HEK293 (cell line): ENCODE data around the gene ABHD11.

Source experiments
- CTCF ChIA-PET: fragments of 350-600 bp; formaldehyde crosslinking; extraction: SDS; loops from one replicate; lab custom pipeline; 2021; ENCODE audit warnings: antibody characterized with exemption; lab: Yijun Ruan, JAX
- POLR2A ChIA-PET: fragments of 300-600 bp; formaldehyde crosslinking; extraction: SDS; loops from one replicate; lab custom pipeline; 2020; ENCODE audit warnings: antibody characterized with exemption, inconsistent platforms; lab: Yijun Ruan, JAX
- H3K27ac ChIP-seq: fragments of 200-500 bp; sonication (Bioruptor generic); 2 replicates; pipeline ENCODE4 v1.5.1; 2014; ENCODE audit warnings: low read depth, low read length, control low read depth, inconsistent platforms; ENCODE audit errors: extremely low read depth
- H3K36me3 ChIP-seq, 2 experiments: fragments of 200-500 bp in 1 of 2; sonication (Bioruptor generic) in 1 of 2; 1 replicate in 1 of 2; 2 replicates in 1 of 2; pipeline ENCODE4 v1.5.1; 2014 to 2017; ENCODE audit warnings: inconsistent platforms in 2 of 2, low read length in 2 of 2; ENCODE audit not compliant: control insufficient read depth in 2 of 2, insufficient read depth in 1 of 2
- H3K4me1 ChIP-seq: fragments of 200-500 bp; sonication (Bioruptor generic); 2 replicates; pipeline ENCODE4 v1.5.1; 2014; ENCODE audit warnings: mild to moderate bottlenecking, low read length, inconsistent platforms; ENCODE audit not compliant: control insufficient read depth, insufficient read depth
- H3K4me3 ChIP-seq: 2 replicates; pipeline ENCODE4 v1.5.1; 2011; ENCODE audit warnings: low read depth, mild to moderate bottlenecking, control low read depth, low read length, moderate library complexity
- H3K9me3 ChIP-seq: fragments of 200-500 bp; sonication (Bioruptor generic); 2 replicates; pipeline ENCODE4 v1.5.1; 2014; ENCODE audit warnings: low read depth, low read length, inconsistent platforms; ENCODE audit not compliant: control insufficient read depth, insufficient read depth
- EGR2 ChIP-seq: fragments of 450-650 bp; formaldehyde crosslinking; IDR thresholded peaks from 2 replicates; pipeline ENCODE4 v1.5.1; 2016; ENCODE audit warnings: low read depth, missing biosample characterization, missing genetic modification characterization
- HOXC10 ChIP-seq: sonication (generic); formaldehyde crosslinking; IDR thresholded peaks from 2 replicates; pipeline ENCODE4 v1.8.1; 2023; ENCODE audit warnings: mild to moderate bottlenecking, missing genetic modification reagents
- IKZF3 ChIP-seq: fragments of 450-650 bp; IDR thresholded peaks from 2 replicates; pipeline ENCODE4 v1.5.0; 2018; ENCODE audit warnings: missing biosample characterization, mild to moderate bottlenecking, missing genetic modification characterization, moderate library complexity
- KLF16 ChIP-seq: fragments of 450-650 bp; formaldehyde crosslinking; IDR thresholded peaks from 2 replicates; pipeline ENCODE4 v1.5.1; 2017; ENCODE audit warnings: missing biosample characterization, missing genetic modification characterization
- MEIS1 ChIP-seq: sonication (generic); formaldehyde crosslinking; IDR thresholded peaks from 2 replicates; pipeline ENCODE4 v1.8.1; 2022; ENCODE audit warnings: missing genetic modification reagents, mild to moderate bottlenecking, borderline replicate concordance
- PRDM1 ChIP-seq: fragments of 450-650 bp; formaldehyde crosslinking; IDR thresholded peaks from 2 replicates; pipeline ENCODE4; 2016; ENCODE audit warnings: missing biosample characterization, missing genetic modification characterization
- ZBTB6 ChIP-seq: fragments of 450-650 bp; formaldehyde crosslinking; IDR thresholded peaks from 2 replicates; pipeline ENCODE4 v1.5.1; 2017; ENCODE audit warnings: missing biosample characterization, missing genetic modification characterization
- ZIC2 ChIP-seq: fragments of 450-650 bp; formaldehyde crosslinking; IDR thresholded peaks from 2 replicates; pipeline ENCODE4 v1.5.1; 2016; ENCODE audit warnings: missing biosample characterization, missing genetic modification characterization
- ZNF121 ChIP-seq: fragments of 450-650 bp; formaldehyde crosslinking; IDR thresholded peaks from 2 replicates; pipeline ENCODE4 v1.5.1; 2016; ENCODE audit warnings: missing biosample characterization, missing genetic modification characterization
- ZNF148 ChIP-seq: fragments of 450-650 bp; formaldehyde crosslinking; IDR thresholded peaks from 2 replicates; pipeline ENCODE4 v1.5.0; 2017; ENCODE audit warnings: missing biosample characterization, missing genetic modification characterization, borderline replicate concordance
- ZNF155 ChIP-seq: fragments of 450-650 bp; formaldehyde crosslinking; IDR thresholded peaks from 2 replicates; pipeline ENCODE4 v1.5.1; 2016; ENCODE audit warnings: missing biosample characterization, missing genetic modification characterization
- ZNF184 ChIP-seq: fragments of 450-650 bp; IDR thresholded peaks from 2 replicates; pipeline ENCODE4 v1.5.1; 2018; ENCODE audit warnings: missing biosample characterization, mild to moderate bottlenecking, missing genetic modification characterization
- ZNF211 ChIP-seq: fragments of 450-650 bp; formaldehyde crosslinking; IDR thresholded peaks from 2 replicates; pipeline ENCODE4 v1.5.1; 2016; ENCODE audit warnings: low read depth, missing biosample characterization, missing genetic modification characterization
- ZNF221 ChIP-seq: fragments of 450-650 bp; formaldehyde crosslinking; IDR thresholded peaks from 2 replicates; pipeline ENCODE4 v1.5.1; 2017; ENCODE audit warnings: missing biosample characterization, missing genetic modification characterization, borderline replicate concordance
- ZNF248 ChIP-seq: fragments of 450-650 bp; formaldehyde crosslinking; IDR thresholded peaks from 2 replicates; pipeline ENCODE4 v1.5.1; 2017; ENCODE audit warnings: missing biosample characterization, missing genetic modification characterization
- ZNF433 ChIP-seq: fragments of 450-650 bp; formaldehyde crosslinking; IDR thresholded peaks from 2 replicates; pipeline ENCODE4 v1.5.1; 2016; ENCODE audit warnings: missing biosample characterization, missing genetic modification characterization, low read depth
- ZNF549 ChIP-seq: fragments of 450-650 bp; IDR thresholded peaks from 2 replicates; pipeline ENCODE4 v1.5.1; 2018; ENCODE audit warnings: missing biosample characterization, missing genetic modification characterization, mild to moderate bottlenecking, inconsistent platforms, moderate library complexity
- ZNF664 ChIP-seq: fragments of 450-650 bp; formaldehyde crosslinking; IDR thresholded peaks from 2 replicates; pipeline ENCODE4 v1.5.1; 2016; ENCODE audit warnings: missing biosample characterization, missing genetic modification characterization
- ZNF776 ChIP-seq: fragments of 450-650 bp; formaldehyde crosslinking; IDR thresholded peaks from 2 replicates; pipeline ENCODE4 v1.5.0; 2017; ENCODE audit warnings: missing biosample characterization, missing genetic modification characterization, borderline replicate concordance
- ZXDB ChIP-seq: fragments of 450-650 bp; formaldehyde crosslinking; IDR thresholded peaks from 2 replicates; pipeline ENCODE4 v1.5.1; 2016; ENCODE audit warnings: missing biosample characterization, missing genetic modification characterization

The ABHD11 gene

GRCh38 chr7:73732397-73732796, 6.2 kb downstream of the ABHD11 start:
- Histone ChIP-seq H3K4me1 (no peaks in the 10 kb centered on the region), H3K27ac (no peak overlapping the region), H3K9me3 (no peaks in the 10 kb centered on the region), H3K4me3 (no peak overlapping the region), H3K36me3 (peaks cover 0 to 17% of the 10 kb centered on the region in 2 experiments; a peak in 2 of 3 replicates)
- TF ChIP-seq ZNF664 (tag by site-specific recombination) (no peak), ZNF121 (tag by site-specific recombination) (peak; percentile 70)
- POLR2A ChIA-PET: interaction anchor here (0.5 to 0.7 kb wide), 3 partner anchors 22 to 578 kb away, joined by 3 to 6 read pairs (median 4); no protein-coding TSS in a partner anchor
- CTCF ChIA-PET: interaction anchor here (0.6 to 4.3 kb wide), 4 partner anchors 65 to 125 kb away, joined by 3 to 59 read pairs (median 10); partner anchors contain the start of gene VPS37D

- H3K4me3 ChIP-seq: no peak overlapping the region
- POLR2A ChIA-PET: interaction anchor here (0.6 to 0.8 kb wide), 2 partner anchors 55 to 298 kb away, joined by 3 read pairs; no protein-coding TSS in a partner anchor
- H3K27ac ChIP-seq: no peak overlapping the region
- CTCF ChIA-PET: interaction anchor here (0.6 to 1.3 kb wide), 3 partner anchors 10 to 124 kb away, joined by 3 to 11 read pairs (median 6); no protein-coding TSS in a partner anchor
- H3K36me3 ChIP-seq: peaks cover 0 to under 1% of the 10 kb centered on the region in 2 experiments; a peak in 1 of 3 replicates
- TF ChIP-seq ZNF433 (tag by site-specific recombination) (no peak), ZIC2 (tag by site-specific recombination) (no peak), ZNF248 (tag by site-specific recombination) (no peak), ZNF776 (tag by site-specific recombination) (no peak), ZNF549 (no peak), KLF16 (tag by site-specific recombination) (no peak), IKZF3 (tag by site-specific recombination) (no peak), ZNF148 (tag by site-specific recombination) (no peak), HOXC10 (CRISPR knock-in tag) (no peak), ZNF155 (tag by site-specific recombination) (no peak), ZNF211 (tag by site-specific recombination) (no peak), ZXDB (tag by site-specific recombination) (no peak), PRDM1 (no peak), EGR2 (tag by site-specific recombination) (no peak)
- H3K9me3 ChIP-seq: no peaks in the 10 kb centered on the region
- H3K4me1 ChIP-seq: no peaks in the 10 kb centered on the region
Observed at GRCh38 chr7:73730485-73730884, 8.1 kb downstream of the ABHD11 start.

GRCh38 chr7:73728551-73728950, 10.1 kb downstream of the ABHD11 start:
- CTCF ChIA-PET: interaction anchor here (0.6 to 1.6 kb wide), 5 partner anchors 83 to 126 kb away, joined by 3 to 15 read pairs (median 3); no protein-coding TSS in a partner anchor
- Histone ChIP-seq H3K4me3 (no peak overlapping the region), H3K36me3 (no peaks in the 10 kb centered on the region), H3K9me3 (no peaks in the 10 kb centered on the region), H3K27ac (no peak overlapping the region), H3K4me1 (no peaks in the 10 kb centered on the region)
- POLR2A ChIA-PET: interaction anchor here (0.7 to 1.3 kb wide), 3 partner anchors 10 to 121 kb away, joined by 3 to 4 read pairs (median 4); partner anchors contain the start of gene ABHD11
- no peak for TF ChIP-seq ZNF184 (tag by site-specific recombination)
- TF ChIP-seq ZBTB6 (tag by site-specific recombination): 0 out of 2 replicates have a peak, but pooled peaks have one; percentile 13
- no peak for TF ChIP-seq MEIS1 (CRISPR knock-in tag)
- no peak for TF ChIP-seq ZNF221 (tag by site-specific recombination)
- peak; percentile 41 for TF ChIP-seq ZIC2 (tag by site-specific recombination)
